NCI-H510A treated with DMSO at 0.1 percent for 48 hours (cell line): ENCODE measurements around the gene MUC5AC.
"Not testable (repeated sequence)": the region's sequence is repeated elsewhere in the genome, so short reads cannot be mapped to it uniquely, and the experiment has no call there.

Source experiments
- DNase-seq: peaks from one replicate; lab custom pipeline; 2025; lab: John Stamatoyannopoulos, UW

The MUC5AC gene

DNA sequence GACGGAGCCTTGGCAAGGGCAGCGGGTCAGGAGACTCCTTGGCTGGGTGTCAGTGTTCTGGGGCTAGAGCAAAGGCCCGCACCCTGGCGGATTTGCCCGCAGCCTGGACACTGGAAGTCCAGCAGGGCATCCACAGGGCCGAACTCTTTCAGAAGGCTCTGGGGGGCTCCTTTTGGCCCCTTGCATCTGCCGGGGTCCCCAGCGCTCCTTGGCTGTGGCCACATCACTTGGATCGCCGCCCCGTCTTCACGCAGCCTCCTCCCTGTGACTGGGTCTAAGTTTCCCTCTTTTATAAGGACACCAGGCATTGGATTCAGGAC lies 20.0 kb downstream of the MUC5AC start:
- no peak for DNase-seq

DNA sequence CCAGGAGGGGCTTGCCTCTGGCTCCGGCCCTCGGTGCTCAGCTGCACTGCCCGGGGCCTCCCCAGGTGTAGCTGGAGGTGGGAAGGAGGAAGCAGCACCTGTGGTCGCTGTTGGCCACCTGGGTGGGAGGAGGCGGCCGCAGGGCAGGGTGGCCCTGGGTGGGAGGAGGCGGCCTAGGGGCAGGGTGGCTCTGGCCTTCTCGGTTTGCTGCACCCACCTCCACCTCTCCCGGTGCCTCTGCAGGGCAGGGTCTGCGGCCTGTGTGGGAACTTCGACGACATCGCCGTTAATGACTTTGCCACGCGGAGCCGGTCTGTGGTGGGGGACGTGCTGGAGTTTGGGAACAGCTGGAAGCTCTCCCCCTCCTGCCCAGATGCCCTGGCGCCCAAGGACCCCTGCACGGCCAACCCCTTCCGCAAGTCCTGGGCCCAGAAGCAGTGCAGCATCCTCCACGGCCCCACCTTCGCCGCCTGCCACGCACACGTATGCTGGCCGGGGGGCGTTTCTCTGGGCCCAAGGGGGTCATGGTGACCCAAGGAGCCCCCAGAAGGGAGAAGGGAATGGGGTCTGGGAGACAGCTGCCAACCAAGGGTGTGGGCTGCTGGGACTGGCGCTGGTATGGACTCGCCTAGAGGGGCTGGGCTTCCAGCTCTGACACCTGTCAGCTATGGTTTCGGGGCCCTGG lies 20.6 kb downstream of the MUC5AC start:
- no peak for DNase-seq

DNA sequence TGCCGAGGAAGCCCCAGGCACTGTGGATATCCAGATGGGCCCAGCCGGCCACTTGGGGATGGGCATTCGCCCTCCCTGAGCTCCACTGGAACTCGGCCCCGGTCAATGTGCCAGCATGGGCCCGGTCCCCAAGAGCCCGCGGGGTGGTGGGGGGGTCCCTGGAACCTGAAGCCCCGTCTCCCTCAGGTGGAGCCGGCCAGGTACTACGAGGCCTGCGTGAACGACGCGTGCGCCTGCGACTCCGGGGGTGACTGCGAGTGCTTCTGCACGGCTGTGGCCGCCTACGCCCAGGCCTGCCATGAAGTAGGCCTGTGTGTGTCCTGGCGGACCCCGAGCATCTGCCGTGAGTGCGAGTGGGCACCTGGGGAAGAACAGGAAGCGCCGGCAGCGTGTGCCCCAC lies 21.2 kb downstream of the MUC5AC start:
- no peak for DNase-seq

DNA sequence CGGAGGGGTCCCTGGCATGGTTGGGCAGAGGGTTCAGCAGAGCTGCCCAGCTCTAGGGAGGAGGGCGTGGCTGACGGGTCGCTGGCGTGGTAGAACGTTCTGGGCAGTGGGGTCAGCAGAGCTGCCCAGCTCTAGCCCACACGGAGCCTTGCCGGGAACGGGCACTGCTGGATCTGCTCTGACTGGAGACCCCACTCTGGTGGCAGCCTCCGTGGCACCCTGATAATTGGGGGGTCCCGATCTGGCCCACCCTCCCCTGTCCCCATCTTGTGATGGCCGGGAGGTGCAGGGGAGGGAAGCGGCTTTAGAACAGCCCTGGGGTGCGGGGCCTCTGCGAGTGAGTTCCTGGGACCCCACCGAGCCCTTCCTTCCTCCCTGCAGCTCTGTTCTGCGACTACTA lies 21.9 kb downstream of the MUC5AC start:
- no peak for DNase-seq

GRCh38 chr11:1180171-1180570 lies 22.4 kb downstream of the MUC5AC start:
- no peak for DNase-seq

GRCh38 chr11:1180947-1181391 lies 23.2 kb downstream of the MUC5AC start:
- DNase-seq, result no peak

DNA sequence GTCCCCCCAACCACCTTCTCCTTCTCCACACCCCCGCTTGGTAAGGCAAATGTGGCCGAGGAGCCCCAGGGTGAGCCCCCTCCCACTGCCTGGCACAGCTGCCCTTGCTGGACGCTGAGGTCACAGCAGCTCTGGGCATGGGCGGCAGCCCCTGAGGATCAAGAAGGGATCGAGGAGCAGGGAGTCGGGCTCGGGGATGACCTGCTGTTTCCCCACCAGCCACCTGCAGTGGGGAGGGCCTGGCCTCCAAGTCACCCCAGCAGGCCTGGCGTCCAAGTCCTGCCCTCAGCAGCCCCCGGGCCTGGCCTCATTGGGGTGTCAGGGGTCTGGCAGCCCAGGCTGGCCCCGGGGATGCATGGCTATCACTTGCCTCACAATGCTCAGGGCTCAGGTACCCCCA lies 23.7 kb downstream of the MUC5AC start:
- DNase-seq, result no peak

GRCh38 chr11:1181853-1182535 lies 24.2 kb downstream of the MUC5AC start:
- DNase-seq, result no peak

DNA sequence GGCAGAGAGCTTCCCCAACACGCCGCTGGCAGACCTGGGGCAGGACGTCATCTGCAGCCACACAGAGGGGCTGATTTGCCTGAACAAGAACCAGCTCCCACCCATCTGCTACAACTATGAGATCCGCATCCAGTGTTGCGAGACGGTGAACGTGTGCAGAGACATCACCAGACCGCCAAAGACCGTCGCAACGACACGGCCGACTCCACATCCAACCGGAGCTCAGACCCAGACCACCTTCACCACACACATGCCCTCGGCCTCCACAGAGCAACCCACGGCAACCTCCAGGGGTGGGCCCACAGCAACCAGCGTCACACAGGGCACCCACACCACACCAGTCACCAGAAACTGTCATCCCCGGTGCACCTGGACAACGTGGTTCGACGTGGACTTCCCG lies 26.4 kb downstream of the MUC5AC start:
- DNase-seq, result not testable (repeated sequence)

- DNase-seq, result not testable (repeated sequence)
Measured at GRCh38 chr11:1188451-1189130, 30.8 kb downstream of the MUC5AC start.

DNA sequence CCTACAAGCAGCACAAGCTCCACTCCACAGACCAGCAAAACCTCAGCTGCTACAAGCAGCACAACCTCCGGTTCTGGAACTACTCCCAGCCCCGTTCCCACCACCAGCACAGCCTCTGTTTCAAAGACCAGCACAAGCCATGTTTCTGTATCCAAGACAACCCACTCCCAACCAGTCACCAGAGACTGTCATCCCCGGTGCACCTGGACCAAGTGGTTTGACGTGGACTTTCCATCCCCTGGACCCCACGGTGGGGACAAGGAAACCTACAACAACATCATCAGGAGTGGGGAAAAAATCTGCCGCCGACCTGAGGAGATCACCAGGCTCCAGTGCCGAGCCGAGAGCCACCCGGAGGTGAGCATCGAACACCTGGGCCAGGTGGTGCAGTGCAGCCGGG lies 32.1 kb downstream of the MUC5AC start:
- DNase-seq, result not testable (repeated sequence)

- not testable (repeated sequence) for DNase-seq
Measured at GRCh38 chr11:1191786-1192470, 34.2 kb downstream of the MUC5AC start.

DNA sequence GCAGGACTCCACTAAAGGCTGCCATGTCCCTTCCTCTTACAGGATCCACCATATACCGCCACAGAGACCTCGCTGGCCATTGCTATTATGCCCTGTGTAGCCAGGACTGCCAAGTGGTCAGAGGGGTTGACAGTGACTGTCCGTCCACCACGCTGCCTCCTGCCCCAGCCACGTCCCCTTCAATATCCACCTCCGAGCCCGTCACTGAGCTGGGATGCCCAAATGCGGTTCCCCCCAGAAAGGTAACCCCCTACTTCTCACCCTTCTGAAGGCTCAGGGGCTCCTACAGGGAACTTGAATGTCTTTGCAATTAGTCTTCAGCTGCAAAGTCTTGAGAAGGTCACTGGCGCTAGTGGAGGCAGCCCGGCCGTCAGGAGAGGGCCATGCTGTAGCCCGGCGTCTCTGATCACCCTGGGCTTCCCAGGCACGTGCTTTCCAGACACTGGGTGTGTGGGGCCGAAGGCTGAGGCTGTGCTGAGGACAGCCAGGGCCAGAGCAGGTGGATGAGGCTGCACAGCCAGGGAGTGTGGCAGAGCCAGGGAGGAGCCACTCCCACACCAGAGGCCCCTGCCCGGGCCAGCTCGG lies 35.1 kb downstream of the MUC5AC start:
- DNase-seq, result no peak

- DNase-seq, result no peak
Measured at GRCh38 chr11:1193326-1194230, 35.8 kb downstream of the MUC5AC start.

- no peak for DNase-seq
Measured at GRCh38 chr11:1194231-1194976, 36.7 kb downstream of the MUC5AC start.

GRCh38 chr11:1194977-1195681 lies 37.4 kb downstream of the MUC5AC start:
- DNase-seq, result no peak

- no peak for DNase-seq
Measured at GRCh38 chr11:1195682-1196515, 38.1 kb downstream of the MUC5AC start.

- no peak for DNase-seq
Measured at GRCh38 chr11:1196516-1197391, 39.0 kb downstream of the MUC5AC start.
